HCEC 1CT (cell line): ENCODE measurements around the gene RNASE1.
"Not testable (repeated sequence)": the region's sequence is repeated elsewhere in the genome, so short reads cannot be mapped to it uniquely, and the experiment has no call there.

Experiments used
- DNase-seq: peaks from one replicate; pipeline ENCODE4 v3.0.0-alpha.2; 2017

Gene RNASE1

GRCh38 chr14:20802341-20803084 is at the start of gene RNASE1:
Gene RNASE1, minus strand, starts transcription at chr14:20802844. Its CDS starts 776 bp downstream, at chr14:20802068.
- DNase-seq = no peak

GRCh38 chr14:20848955-20849570 is 46.4 kb upstream of the RNASE1 start:
- DNase-seq = no peak

GRCh38 chr14:20848316-20848954 is 45.8 kb upstream of the RNASE1 start:
- peak; percentile 66 for DNase-seq

GRCh38 chr14:20846560-20846959 is 43.9 kb upstream of the RNASE1 start:
- DNase-seq = no peak

- no peak for DNase-seq
Observed at GRCh38 chr14:20841096-20841495, 38.5 kb upstream of the RNASE1 start.

GRCh38 chr14:20837831-20838230 is 35.2 kb upstream of the RNASE1 start:
- no peak for DNase-seq

GRCh38 chr14:20836668-20837338 is 34.2 kb upstream of the RNASE1 start:
- peak; percentile 6 for DNase-seq

- DNase-seq = no peak
Observed at GRCh38 chr14:20834899-20835298, 32.3 kb upstream of the RNASE1 start.

- DNase-seq = no peak
Observed at GRCh38 chr14:20830831-20831230, 28.2 kb upstream of the RNASE1 start.

- DNase-seq = not testable (repeated sequence)
Observed at GRCh38 chr14:20828024-20828694, 25.5 kb upstream of the RNASE1 start.

GRCh38 chr14:20827326-20827725 is 24.7 kb upstream of the RNASE1 start:
- no peak for DNase-seq

GRCh38 chr14:20826666-20827065 is 24.0 kb upstream of the RNASE1 start:
- DNase-seq = not testable (repeated sequence)

GRCh38 chr14:20823859-20824258 is 21.2 kb upstream of the RNASE1 start:
- no peak for DNase-seq

- DNase-seq = not testable (repeated sequence)
Observed at GRCh38 chr14:20821521-20822108, 19.0 kb upstream of the RNASE1 start.

GRCh38 chr14:20820063-20820904 is 17.6 kb upstream of the RNASE1 start:
- no peak for DNase-seq

GRCh38 chr14:20818861-20819260 is 16.2 kb upstream of the RNASE1 start:
- no peak for DNase-seq

GRCh38 chr14:20815946-20816345 is 13.3 kb upstream of the RNASE1 start:
- not testable (repeated sequence) for DNase-seq

- DNase-seq = no peak
Observed at GRCh38 chr14:20811986-20812975, 9.6 kb upstream of the RNASE1 start.

GRCh38 chr14:20809917-20810316 is 7.3 kb upstream of the RNASE1 start:
- no peak for DNase-seq

GRCh38 chr14:20808162-20808483 is 5.5 kb upstream of the RNASE1 start:
- DNase-seq = no peak
